ENCODE results near the gene SPARCL1. TPM values are rescaled to one million over a fixed set of nuclear protein-coding genes. Genes with fewer than 3 reads are reported as not detected.
A peak's percentile ranks its signal among the peaks of the same experiment; 100 is the strongest.
"Not testable (repeated sequence)": the region's sequence is repeated elsewhere in the genome, so short reads cannot be mapped to it uniquely, and the experiment has no call there.

SPARCL1 gene
- 21.5 to 26.9 TPM (median 26.1 TPM) in 3 replicates for total RNA-seq
- long read RNA-seq, transcript SPARCL1-201 (11 exons, 2,906 nt): major isoform, 59 of 67 reads
- long read RNA-seq, partial matches to known transcripts: 1 of 67 reads
- long read RNA-seq, other reads (novel, unspliced or antisense): 3 of 67 reads

- Mint-ChIP-seq H3K4me1 (ENCODE audit: low read depth) (peaks cover 60% of the 10 kb centered on the region), H3K36me3 (ENCODE audit: low read depth) (peaks cover 3% of the 10 kb centered on the region), H3K4me3 (ENCODE audit: unreplicated experiment) (peak within 1 kb of the TSS; percentile 52), H3K9me3 (ENCODE audit: low read depth) (peaks cover 14% of the 10 kb centered on the region), H3K27ac (ENCODE audit: unreplicated experiment) (peak within 1 kb of the TSS; percentile 79), H3K27me3 (ENCODE audit: low read depth) (no peaks in the 10 kb centered on the region)
- no peak for DNase-seq (ENCODE audit: low spot score)
- TF ChIP-seq CTCF (IDR thresholded peaks at IDR 0.05): no peak
Observed at GRCh38 chr4:87529187-87529586, at the start of gene SPARCL1. TSS of gene SPARCL1 (minus strand) at chr4:87529376. CDS start at chr4:87499574, 29,802 bp downstream.

- Mint-ChIP-seq H3K27me3 (ENCODE audit: low read depth) (no peaks in the 10 kb centered on the region), H3K36me3 (ENCODE audit: low read depth) (no peaks in the 10 kb centered on the region), H3K27ac (ENCODE audit: unreplicated experiment) (no peak overlapping the region), H3K4me3 (ENCODE audit: unreplicated experiment) (no peak overlapping the region), H3K9me3 (ENCODE audit: low read depth) (no peaks in the 10 kb centered on the region), H3K4me1 (ENCODE audit: low read depth) (peaks cover 8% of the 10 kb centered on the region)
- no peak for DNase-seq (ENCODE audit: low spot score)
- TF ChIP-seq CTCF (IDR thresholded peaks at IDR 0.05): no peak
Observed at GRCh38 chr4:87575983-87576382, 46.8 kb upstream of the SPARCL1 start.

- TF ChIP-seq CTCF (IDR thresholded peaks at IDR 0.05): no peak
- H3K4me1 Mint-ChIP-seq (ENCODE audit: low read depth): peaks cover 8% of the 10 kb centered on the region
- no peak for DNase-seq (ENCODE audit: low spot score)
- H3K27me3 Mint-ChIP-seq (ENCODE audit: low read depth): no peaks in the 10 kb centered on the region
- H3K27ac Mint-ChIP-seq (ENCODE audit: unreplicated experiment): no peak overlapping the region
- no peaks in the 10 kb centered on the region for H3K9me3 Mint-ChIP-seq (ENCODE audit: low read depth)
- no peaks in the 10 kb centered on the region for H3K36me3 Mint-ChIP-seq (ENCODE audit: low read depth)
- H3K4me3 Mint-ChIP-seq (ENCODE audit: unreplicated experiment): no peak overlapping the region
Observed at GRCh38 chr4:87575408-87575807, 46.2 kb upstream of the SPARCL1 start.

GRCh38 chr4:87574996-87575395 is 45.8 kb upstream of the SPARCL1 start:
- no peak for DNase-seq (ENCODE audit: low spot score)
- Mint-ChIP-seq H3K27ac (ENCODE audit: unreplicated experiment) (no peak overlapping the region), H3K4me1 (ENCODE audit: low read depth) (peaks cover 8% of the 10 kb centered on the region), H3K4me3 (ENCODE audit: unreplicated experiment) (no peak overlapping the region), H3K9me3 (ENCODE audit: low read depth) (no peaks in the 10 kb centered on the region), H3K36me3 (ENCODE audit: low read depth) (no peaks in the 10 kb centered on the region), H3K27me3 (ENCODE audit: low read depth) (no peaks in the 10 kb centered on the region)
- TF ChIP-seq CTCF (IDR thresholded peaks at IDR 0.05): no peak

- not testable (repeated sequence) for H3K9me3 Mint-ChIP-seq (ENCODE audit: low read depth); H3K27me3 Mint-ChIP-seq (ENCODE audit: low read depth); H3K27ac Mint-ChIP-seq (ENCODE audit: unreplicated experiment); DNase-seq (ENCODE audit: low spot score); H3K4me3 Mint-ChIP-seq (ENCODE audit: unreplicated experiment); H3K4me1 Mint-ChIP-seq (ENCODE audit: low read depth); H3K36me3 Mint-ChIP-seq (ENCODE audit: low read depth)
Observed at GRCh38 chr4:87574376-87574775, 45.2 kb upstream of the SPARCL1 start.

- no peaks in the 10 kb centered on the region for H3K36me3 Mint-ChIP-seq (ENCODE audit: low read depth)
- H3K9me3 Mint-ChIP-seq (ENCODE audit: low read depth): no peaks in the 10 kb centered on the region
- no peak for TF ChIP-seq CTCF (IDR thresholded peaks at IDR 0.05)
- peaks cover 19% of the 10 kb centered on the region for H3K4me1 Mint-ChIP-seq (ENCODE audit: low read depth)
- no peak overlapping the region for H3K27ac Mint-ChIP-seq (ENCODE audit: unreplicated experiment)
- H3K4me3 Mint-ChIP-seq (ENCODE audit: unreplicated experiment): no peak overlapping the region
- no peak for DNase-seq (ENCODE audit: low spot score)
- no peaks in the 10 kb centered on the region for H3K27me3 Mint-ChIP-seq (ENCODE audit: low read depth)
Observed at GRCh38 chr4:87570290-87570805, 41.2 kb upstream of the SPARCL1 start.

Measured in chondrocyte (in vitro differentiated cells).